ENCODE results near the gene PPP2R3C. TPM values are rescaled to one million over a fixed set of nuclear protein-coding genes. Genes with fewer than 3 reads are reported as not detected.

Gene PPP2R3C
- polyA plus RNA-seq, 1 donor from 2014 or later = 91.4 TPM

DNA sequence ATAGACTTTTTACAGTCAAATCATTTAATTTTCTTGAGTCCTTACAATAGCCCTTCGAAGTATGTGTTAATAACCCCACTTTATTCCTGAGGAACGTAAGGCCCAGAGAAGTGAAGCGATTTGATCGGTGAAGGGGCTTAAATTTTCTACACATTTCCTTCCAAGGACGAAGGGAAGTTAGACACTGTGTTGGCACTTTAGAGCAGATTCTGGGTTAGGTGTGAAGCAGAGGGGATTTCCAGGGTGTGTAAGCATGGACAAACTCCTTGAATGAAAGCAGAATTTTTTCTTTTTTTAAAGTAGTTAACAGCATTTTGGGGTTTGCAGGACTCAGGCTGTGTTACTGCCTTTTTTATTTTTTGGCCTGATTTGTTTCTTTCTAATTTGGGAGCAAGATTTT is 39.4 kb upstream of the PPP2R3C start:
- Histone ChIP-seq H2AFZ (ENCODE audit: low read depth, low read length) (no peak overlapping the region), H3K27ac (ENCODE audit: low read length) (no peak overlapping the region), H3F3A (ENCODE audit: insufficient read depth, low read length, poor library complexity, severe bottlenecking) (no peaks in the 10 kb centered on the region), H3K4me2 (ENCODE audit: low read length) (no peak overlapping the region), H3K27me3 (ENCODE audit: insufficient read depth, low read depth, low read length) (no peaks in the 10 kb centered on the region), H3K9me3 (ENCODE audit: low read length) (no peaks in the 10 kb centered on the region), H3K36me3 (ENCODE audit: insufficient read depth, low read length) (no peaks in the 10 kb centered on the region), H3K9me2 (ENCODE audit: insufficient read depth, low read length) (no peaks in the 10 kb centered on the region), H3K9ac (ENCODE audit: low read length) (no peak overlapping the region), H4K20me1 (ENCODE audit: insufficient read depth) (no peaks in the 10 kb centered on the region), H3K4me3 (ENCODE audit: low read length) (no peak overlapping the region), H3K79me2 (replicated peaks; ENCODE audit: insufficient read depth, low read length) (no peaks in the 10 kb centered on the region)
- no peak for TF ChIP-seq EP300 (conservative IDR thresholded peaks at IDR 0.05; ENCODE audit: poor library complexity, severe bottlenecking)
- TF ChIP-seq RAD21 (conservative IDR thresholded peaks at IDR 0.05) = no peak
- no peak for TF ChIP-seq EZH2 (IDR thresholded peaks at IDR 0.05; ENCODE audit: borderline replicate concordance, insufficient read depth, low read length, poor library complexity, severe bottlenecking)
- TF ChIP-seq, protein P1, sequence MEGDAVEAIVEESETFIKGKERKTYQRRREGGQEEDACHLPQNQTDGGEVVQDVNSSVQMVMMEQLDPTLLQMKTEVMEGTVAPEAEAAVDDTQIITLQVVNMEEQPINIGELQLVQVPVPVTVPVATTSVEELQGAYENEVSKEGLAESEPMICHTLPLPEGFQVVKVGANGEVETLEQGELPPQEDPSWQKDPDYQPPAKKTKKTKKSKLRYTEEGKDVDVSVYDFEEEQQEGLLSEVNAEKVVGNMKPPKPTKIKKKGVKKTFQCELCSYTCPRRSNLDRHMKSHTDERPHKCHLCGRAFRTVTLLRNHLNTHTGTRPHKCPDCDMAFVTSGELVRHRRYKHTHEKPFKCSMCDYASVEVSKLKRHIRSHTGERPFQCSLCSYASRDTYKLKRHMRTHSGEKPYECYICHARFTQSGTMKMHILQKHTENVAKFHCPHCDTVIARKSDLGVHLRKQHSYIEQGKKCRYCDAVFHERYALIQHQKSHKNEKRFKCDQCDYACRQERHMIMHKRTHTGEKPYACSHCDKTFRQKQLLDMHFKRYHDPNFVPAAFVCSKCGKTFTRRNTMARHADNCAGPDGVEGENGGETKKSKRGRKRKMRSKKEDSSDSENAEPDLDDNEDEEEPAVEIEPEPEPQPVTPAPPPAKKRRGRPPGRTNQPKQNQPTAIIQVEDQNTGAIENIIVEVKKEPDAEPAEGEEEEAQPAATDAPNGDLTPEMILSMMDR (IDR thresholded peaks at IDR 0.05; ENCODE audit: poor library complexity, severe bottlenecking) = no peak
- TF ChIP-seq SMC3 (conservative IDR thresholded peaks at IDR 0.05; ENCODE audit: poor library complexity) = no peak
- TF ChIP-seq TAF1 (IDR thresholded peaks at IDR 0.05; ENCODE audit: low read depth) = no peak
- TF ChIP-seq MXI1 (conservative IDR thresholded peaks at IDR 0.05; ENCODE audit: poor library complexity, severe bottlenecking) = no peak
- no peak for TF ChIP-seq POLR2AphosphoS5 (IDR thresholded peaks at IDR 0.05)
- TF ChIP-seq, protein P2, sequence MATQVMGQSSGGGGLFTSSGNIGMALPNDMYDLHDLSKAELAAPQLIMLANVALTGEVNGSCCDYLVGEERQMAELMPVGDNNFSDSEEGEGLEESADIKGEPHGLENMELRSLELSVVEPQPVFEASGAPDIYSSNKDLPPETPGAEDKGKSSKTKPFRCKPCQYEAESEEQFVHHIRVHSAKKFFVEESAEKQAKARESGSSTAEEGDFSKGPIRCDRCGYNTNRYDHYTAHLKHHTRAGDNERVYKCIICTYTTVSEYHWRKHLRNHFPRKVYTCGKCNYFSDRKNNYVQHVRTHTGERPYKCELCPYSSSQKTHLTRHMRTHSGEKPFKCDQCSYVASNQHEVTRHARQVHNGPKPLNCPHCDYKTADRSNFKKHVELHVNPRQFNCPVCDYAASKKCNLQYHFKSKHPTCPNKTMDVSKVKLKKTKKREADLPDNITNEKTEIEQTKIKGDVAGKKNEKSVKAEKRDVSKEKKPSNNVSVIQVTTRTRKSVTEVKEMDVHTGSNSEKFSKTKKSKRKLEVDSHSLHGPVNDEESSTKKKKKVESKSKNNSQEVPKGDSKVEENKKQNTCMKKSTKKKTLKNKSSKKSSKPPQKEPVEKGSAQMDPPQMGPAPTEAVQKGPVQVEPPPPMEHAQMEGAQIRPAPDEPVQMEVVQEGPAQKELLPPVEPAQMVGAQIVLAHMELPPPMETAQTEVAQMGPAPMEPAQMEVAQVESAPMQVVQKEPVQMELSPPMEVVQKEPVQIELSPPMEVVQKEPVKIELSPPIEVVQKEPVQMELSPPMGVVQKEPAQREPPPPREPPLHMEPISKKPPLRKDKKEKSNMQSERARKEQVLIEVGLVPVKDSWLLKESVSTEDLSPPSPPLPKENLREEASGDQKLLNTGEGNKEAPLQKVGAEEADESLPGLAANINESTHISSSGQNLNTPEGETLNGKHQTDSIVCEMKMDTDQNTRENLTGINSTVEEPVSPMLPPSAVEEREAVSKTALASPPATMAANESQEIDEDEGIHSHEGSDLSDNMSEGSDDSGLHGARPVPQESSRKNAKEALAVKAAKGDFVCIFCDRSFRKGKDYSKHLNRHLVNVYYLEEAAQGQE (IDR thresholded peaks at IDR 0.05; ENCODE audit: borderline replicate concordance) = no peak

DNA sequence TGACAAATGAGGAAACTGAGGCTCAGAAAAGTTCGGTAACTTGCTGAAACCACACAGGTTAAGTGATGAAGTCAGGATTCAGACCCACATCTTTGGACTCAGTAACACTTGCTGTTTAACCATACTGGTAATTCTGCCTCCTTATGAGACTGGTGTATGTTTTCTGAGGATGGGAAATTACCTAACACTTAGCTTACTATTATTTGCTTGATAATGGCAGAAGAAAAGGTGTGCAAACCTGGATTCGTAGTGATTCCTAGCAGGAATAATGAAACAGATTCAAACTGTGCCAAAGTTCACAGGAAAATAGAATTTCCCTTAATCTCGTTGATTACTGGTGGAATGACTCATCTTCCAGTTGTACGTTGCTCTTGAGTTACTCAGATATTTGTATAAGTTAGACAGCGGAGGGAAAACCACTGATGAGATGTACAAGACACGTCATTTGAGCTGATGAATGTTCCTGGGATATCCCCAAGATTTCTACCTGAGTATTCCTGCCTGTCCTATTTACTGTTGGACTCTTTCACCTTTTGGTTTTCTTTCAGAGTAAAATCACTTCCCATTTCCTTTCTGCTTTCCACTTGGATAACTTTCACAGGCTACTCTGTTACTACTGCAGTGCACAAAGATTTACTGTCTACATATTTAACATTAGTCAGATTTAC is 38.1 kb upstream of the PPP2R3C start:
- Histone ChIP-seq H3K79me2 (replicated peaks; ENCODE audit: insufficient read depth, low read length) (no peaks in the 10 kb centered on the region), H3K27me3 (ENCODE audit: insufficient read depth, low read depth, low read length) (no peaks in the 10 kb centered on the region), H3K4me3 (ENCODE audit: low read length) (no peak overlapping the region), H3K9me2 (ENCODE audit: insufficient read depth, low read length) (no peaks in the 10 kb centered on the region), H2AFZ (ENCODE audit: low read depth, low read length) (no peak overlapping the region), H3K4me2 (ENCODE audit: low read length) (no peak overlapping the region), H4K20me1 (ENCODE audit: insufficient read depth) (no peaks in the 10 kb centered on the region), H3F3A (ENCODE audit: insufficient read depth, low read length, poor library complexity, severe bottlenecking) (no peaks in the 10 kb centered on the region), H3K36me3 (ENCODE audit: insufficient read depth, low read length) (no peaks in the 10 kb centered on the region), H3K9me3 (ENCODE audit: low read length) (no peaks in the 10 kb centered on the region), H3K9ac (ENCODE audit: low read length) (no peak overlapping the region), H3K27ac (ENCODE audit: low read length) (no peak overlapping the region)
- TF ChIP-seq EZH2 (IDR thresholded peaks at IDR 0.05; ENCODE audit: borderline replicate concordance, insufficient read depth, low read length, poor library complexity, severe bottlenecking) (no peak), SMC3 (conservative IDR thresholded peaks at IDR 0.05; ENCODE audit: poor library complexity) (no peak)
- TF ChIP-seq, protein P1 (IDR thresholded peaks at IDR 0.05; ENCODE audit: poor library complexity, severe bottlenecking) = no peak
